Posterior cingulate gyrus (tissue), 11 donors: ENCODE measurements around the gene MTFR2.

ENCODE experiments used
- DNase-seq, 10 donors: peaks; one replicate each; pipeline versions ENCODE4 v3.0.0 to v3.0.0-alpha.2; 2020 to 2021; ENCODE audit warnings: mixed read lengths in 3 of 10
- intact Hi-C: fragments of 100-400 bp; cut with DNase I; formaldehyde crosslinking; loops from one replicate; pipeline ENCODE4 v1.15.1; 2023

MTFR2 gene

DNA sequence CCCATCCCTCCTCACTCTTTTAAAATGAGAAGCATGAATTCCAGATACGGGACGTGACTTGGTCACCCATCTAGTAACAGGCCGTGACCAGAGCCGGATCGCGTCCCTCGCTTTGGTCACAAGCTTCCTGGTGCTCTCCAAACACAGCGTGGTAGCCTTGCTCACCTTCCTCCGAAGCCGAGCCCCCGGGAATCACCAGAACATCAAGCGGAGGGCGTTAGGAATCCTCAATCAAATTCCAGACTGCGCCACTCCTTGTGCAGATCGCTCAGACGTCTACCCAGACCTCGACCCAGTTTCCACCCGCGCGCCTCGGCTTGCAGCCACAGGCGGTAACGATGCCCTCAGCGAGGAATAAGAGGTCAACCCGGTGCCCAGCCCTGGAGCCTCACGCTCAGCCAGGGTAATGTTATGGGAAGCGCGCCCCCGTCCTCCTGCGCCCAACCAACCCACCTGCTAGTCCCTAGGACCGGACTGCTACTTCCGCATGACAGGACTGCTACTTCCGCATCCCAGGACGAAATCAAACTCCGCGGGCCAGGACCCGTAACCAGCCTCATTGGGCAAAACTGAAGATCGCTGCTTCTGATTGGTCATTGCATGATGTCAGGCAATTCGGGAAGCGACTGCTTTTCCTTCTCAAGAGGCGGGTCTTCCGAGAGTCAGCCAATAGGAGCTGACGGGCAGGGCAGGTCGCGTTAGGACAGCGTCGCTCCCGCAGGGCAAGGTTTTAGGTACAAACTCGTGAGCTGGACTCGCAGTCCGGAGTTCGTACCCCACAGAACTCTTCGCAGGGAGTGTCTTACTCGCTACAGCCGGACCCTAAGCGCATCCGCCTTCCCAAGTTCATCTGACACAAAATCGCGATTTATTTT is at the start of gene MTFR2:
Gene MTFR2 (minus strand): TSS at position 501 of the 875 bp plus-strand sequence. CDS start 1,212 bp downstream, outside the sequence.
- intact Hi-C loops = loop anchor here (10.0 kb wide), 1 partner anchor 65 kb away; no protein-coding TSS in a partner anchor
- peak; percentile 84 to 98 (median 93) for DNase-seq

DNA sequence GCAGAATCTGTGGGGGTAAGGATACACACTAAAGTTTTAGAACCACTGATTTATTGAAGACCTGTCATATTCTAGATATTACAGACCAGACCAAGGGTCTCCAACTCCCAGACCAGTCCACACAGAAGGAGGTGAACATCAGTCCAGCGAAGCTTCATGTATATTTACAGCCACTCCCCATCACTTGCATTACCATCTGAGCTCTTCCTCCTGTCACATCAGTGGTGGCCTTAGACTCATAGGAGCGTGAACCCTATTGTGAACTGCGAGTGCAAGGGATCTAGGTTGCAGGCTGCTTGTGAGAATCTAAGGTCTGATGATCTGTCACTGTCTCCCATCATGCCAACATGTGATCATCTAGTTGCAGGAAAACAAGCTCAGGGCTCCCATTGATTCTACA is 44.5 kb upstream of the MTFR2 start:
- intact Hi-C loops = no loop called here
- DNase-seq = no peak

GRCh38 chr6:136290410-136291010 is 40.4 kb upstream of the MTFR2 start:
- intact Hi-C loops = no loop called here
- DNase-seq = peak; percentile 43 to 93 (median 62)

DNA sequence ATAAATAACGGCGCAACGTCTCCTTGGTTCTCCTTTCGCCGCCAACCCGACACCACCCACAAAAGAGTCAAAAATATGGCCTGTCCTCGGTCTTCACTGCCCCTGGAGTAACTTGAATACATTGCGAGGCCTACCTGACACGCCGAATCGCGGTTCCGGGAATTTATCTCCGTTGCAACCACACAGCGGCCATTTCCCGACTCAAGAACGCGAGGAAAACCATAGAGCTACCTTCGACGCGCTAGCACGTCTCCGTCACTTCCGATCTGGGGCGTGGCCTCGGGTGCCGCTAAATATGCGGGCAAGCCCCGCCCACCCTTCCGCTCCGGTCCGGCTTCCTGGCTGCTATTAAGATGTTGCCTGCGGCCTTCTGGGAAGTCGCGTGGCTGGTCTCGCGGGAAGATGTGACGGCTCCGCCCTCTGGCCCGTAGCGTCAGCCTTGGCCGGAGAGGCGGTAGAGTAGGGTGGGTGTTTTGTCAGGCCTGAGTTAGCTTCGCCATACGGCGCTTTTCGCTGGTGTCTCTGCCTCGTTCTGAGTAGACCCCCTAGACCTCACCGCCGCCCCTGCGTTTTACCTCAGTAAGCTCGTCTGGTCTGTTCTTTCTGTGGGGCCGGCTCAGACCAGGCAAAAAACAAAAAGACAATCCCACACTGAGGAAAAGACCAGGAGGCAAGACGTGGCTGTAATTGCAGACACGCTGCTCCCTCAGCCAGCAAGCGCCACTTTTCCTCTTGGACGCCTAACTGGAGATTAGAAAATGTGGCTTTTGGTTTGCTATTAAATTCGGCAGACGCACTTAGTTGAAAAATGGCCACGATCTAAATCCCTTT is 39.7 kb upstream of the MTFR2 start, which contains the start of gene BCLAF1:
Gene BCLAF1 (minus strand): TSS at position 268 of the 831 bp plus-strand sequence. CDS start 9,980 bp downstream, outside the sequence.
- peak; percentile 99 to 100 (median 100) for DNase-seq
- intact Hi-C loops = loop anchor here (2.0 kb wide), 1 partner anchor 261 kb away; the partner anchor contains the start of gene MAP7

DNA sequence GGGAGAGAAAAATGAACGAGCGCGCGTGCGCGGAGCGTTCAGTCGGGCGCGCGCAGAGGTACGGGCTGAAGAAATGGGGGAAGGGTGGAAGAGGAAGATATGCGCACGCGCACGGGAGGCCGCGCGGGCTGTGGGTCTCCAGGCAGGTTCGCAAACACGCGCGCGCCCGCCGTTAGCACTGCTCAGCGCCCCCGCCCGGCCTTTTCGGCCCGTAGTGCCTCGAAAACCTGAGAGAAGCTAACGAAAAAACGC is 39.1 kb upstream of the MTFR2 start:
- intact Hi-C loops = loop anchor here (2.0 kb wide), 1 partner anchor 262 kb away; the partner anchor contains the start of gene MAP7
- DNase-seq = peak; percentile 81 to 98 (median 86)

DNA sequence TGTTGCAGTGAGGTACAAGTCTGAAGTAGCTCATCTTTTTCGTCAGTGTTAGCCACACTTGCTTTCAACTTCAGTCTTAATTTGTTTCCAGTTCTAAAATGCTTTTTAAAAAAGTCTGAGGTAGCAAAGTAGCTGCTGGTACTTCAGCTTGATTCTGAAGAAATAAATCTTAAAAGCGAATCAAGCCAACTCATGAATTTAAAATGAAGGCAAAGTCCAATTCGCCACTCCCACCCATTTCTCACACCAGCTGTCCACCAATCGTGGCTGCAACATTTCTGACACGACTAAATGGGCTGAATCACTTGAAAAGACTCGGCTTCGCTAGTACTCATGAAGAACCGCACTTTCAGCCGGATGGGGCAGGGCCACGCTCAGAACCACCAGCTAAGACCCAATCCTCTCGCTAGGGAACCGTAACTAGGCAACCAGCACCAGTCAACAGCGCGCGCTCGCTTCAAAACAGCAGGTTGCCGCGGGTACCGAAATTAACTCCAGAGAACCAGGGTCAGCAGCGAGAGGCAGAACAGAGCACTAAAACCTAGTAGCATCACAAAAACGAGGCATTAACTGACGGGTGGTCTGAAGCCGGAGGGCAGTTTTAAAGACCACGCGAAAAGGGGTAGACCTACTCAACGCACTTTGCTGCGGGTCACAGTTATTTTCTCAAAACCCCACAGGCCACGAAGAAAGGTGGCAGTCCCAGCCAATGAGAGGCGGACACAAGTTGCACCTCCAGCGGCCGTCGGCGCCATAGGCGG is 38.6 kb upstream of the MTFR2 start:
- intact Hi-C loops = loop anchor here (2.0 kb wide), 1 partner anchor 262 kb away; the partner anchor contains the start of gene MAP7
- DNase-seq = peak; percentile 44 to 95 (median 66)

- DNase-seq = no peak
- intact Hi-C loops = no loop called here
These were observed 34.8 kb upstream of the MTFR2 start for GRCh38 chr6:136284909-136285308.

DNA sequence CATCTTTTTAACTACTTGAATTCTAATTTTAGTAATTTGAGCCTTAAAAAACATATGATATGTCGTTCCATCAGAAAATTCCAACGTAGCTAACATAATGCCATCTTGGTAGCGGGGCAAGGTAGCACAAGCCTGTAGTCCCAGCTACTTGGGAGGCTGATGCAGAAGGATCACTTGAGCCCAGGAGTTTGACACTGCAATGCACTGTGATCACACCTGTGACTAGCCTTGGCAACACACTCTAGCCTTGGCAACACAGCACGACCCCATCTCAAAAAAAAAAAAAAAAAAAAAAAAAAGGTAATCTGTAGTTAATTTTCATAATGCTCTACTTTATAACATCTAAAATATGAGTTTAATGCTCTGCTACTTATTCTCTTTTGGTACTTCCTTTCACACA is 32.8 kb upstream of the MTFR2 start:
- DNase-seq = no peak
- intact Hi-C loops = no loop called here

GRCh38 chr6:136280032-136280609 is 30.0 kb upstream of the MTFR2 start:
- intact Hi-C loops = no loop called here
- no peak for DNase-seq

DNA sequence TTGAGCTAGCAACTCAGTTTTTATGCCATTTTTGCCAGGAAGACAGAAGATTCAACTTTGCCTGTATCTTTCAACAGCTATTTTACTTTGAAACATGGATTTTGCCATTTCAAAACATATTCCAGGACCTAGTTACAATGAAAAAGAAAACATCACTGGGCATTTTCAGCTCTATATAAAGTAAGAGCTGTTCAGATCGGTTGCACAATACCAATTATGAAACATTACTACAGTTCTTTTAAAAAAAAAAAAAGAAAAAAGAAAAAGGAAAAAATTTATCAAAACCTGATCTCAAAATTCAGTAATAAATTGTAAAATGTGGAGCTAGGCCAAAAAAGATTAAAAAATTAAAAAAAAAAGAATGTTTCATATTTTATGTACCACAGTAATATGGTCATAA is 24.0 kb upstream of the MTFR2 start:
- no peak for DNase-seq
- intact Hi-C loops = no loop called here

GRCh38 chr6:136265101-136265500 is 15.0 kb upstream of the MTFR2 start:
- no peak for DNase-seq
- intact Hi-C loops = no loop called here

DNA sequence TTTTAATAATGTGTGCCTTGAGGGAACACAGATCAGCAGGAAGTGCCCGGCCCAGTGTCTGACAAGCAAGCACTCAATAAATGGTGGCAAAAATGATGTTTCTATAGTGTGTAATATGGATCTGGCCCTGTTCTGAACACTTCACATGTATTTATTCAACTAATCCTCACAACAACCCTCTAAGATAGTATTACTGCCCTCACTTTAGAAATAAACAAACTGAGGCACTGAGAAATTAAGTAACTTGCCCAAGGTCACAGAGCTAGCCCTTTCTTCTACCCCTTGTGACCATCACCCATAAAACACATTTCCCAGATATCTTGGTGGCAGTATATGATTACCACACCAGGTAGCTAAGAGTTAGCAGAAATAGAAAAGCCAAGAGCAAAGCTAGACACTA is 12.8 kb upstream of the MTFR2 start:
- DNase-seq = no peak

DNA sequence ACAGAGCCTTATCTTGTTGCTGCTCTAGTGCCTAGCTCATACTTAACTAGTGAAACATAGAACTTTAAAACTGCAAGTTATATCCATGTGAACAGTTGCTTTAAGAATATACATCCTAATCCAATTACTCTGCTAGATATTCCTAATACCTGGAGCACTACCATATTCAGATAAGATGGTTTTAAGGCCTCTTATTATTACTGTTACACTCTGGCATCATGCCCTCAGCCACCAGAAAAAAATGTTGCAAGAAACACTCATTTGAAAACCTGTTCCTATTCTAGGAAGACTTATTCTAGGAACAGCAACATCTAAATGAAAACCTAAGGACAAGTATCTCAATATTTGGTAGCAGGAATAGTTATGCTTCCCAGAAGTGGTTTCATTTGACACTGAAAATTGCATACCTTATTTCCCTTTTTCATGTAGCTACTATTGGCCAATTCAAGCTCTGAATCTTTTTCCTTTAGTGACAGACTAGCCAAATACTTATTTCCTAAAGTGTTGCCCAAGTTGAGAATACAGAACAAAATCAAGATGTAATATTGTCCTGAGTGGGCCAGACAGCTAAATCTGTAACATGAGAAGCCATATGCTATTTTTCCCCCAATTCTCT is 4.8 kb upstream of the MTFR2 start:
- intact Hi-C loops = loop anchor here (10.0 kb wide), 1 partner anchor 60 kb away; no protein-coding TSS in a partner anchor
- DNase-seq = no peak

More for the DNA sequence above, 12.8 kb upstream of the MTFR2 start:
- intact Hi-C loops = no loop called here

DNA sequence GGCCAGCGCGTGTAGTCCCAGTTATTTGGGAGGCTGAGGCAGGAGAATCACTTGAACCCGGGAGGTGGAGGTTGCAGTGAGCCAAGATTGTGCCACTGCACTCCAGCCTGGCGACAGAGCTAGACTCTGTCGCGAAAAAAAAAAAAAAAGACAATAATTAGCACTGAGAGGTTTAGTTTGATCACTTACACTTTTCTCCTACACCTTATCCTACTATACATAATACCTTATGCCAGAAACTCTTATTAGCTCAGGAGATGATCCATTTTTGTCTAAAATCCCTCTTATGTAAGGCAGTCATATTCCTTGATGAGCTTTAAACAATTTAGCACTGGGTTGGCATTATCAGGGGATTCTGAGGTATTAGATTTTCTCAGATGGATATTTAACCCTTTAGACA is 3.6 kb upstream of the MTFR2 start:
- no peak for DNase-seq
- intact Hi-C loops = loop anchor here (10.0 kb wide), 1 partner anchor 61 kb away; no protein-coding TSS in a partner anchor

DNA sequence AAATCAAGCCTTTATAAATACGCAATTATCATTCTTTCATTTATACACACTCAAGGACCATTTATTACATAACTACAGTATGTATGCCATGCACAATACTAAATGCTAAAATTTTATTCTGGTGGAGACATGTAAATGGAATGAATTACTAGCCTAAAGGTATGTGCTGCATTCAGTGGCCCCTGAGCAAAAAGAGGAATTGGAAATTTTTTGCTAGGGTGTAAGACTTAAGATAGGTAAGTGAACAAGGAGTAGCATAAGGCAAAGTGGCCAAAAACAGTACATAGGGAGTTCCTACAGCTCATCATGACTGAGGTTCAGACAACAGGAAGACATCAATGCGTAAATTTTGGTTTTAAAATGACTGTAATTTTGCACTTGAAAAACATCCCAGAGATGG is 2.3 kb upstream of the MTFR2 start:
- intact Hi-C loops = loop anchor here (10.0 kb wide), 1 partner anchor 62 kb away; no protein-coding TSS in a partner anchor
- no peak for DNase-seq

DNA sequence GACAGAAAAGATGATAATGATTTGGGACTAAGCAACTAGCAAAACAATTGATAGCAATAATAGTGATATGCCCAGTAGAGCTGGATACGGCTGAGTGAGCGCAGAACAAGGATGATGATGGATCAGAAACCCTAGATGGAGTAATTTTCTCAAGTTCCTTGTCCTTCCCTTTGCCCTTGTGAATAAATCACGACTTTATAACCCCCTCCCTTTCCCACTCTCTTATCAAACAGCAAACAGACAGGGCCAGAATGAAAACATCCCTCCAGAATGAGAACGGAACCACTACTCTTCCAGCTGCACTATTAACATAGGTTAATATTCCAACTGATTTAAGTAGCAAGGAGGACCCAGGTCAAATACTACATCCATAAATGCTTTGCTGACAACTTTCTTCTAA is 1.3 kb upstream of the MTFR2 start:
- DNase-seq = no peak
- intact Hi-C loops = loop anchor here (10.0 kb wide), 1 partner anchor 63 kb away; no protein-coding TSS in a partner anchor

- intact Hi-C loops = loop anchor here (10.0 kb wide), 1 partner anchor 64 kb away; no protein-coding TSS in a partner anchor
These were observed 536 bp upstream of the MTFR2 start for GRCh38 chr6:136250686-136251008.

GRCh38 chr6:136249336-136249735 is 775 bp downstream of the MTFR2 start:
- DNase-seq = no peak
- intact Hi-C loops = no loop called here

More at GRCh38 chr6:136250686-136251008, 536 bp upstream of the MTFR2 start:
- no peak for DNase-seq

- intact Hi-C loops = no loop called here
- no peak for DNase-seq
These were observed 6.0 kb downstream of the MTFR2 start for GRCh38 chr6:136244061-136244616.
